Osteocyte (in vitro differentiated cells): ENCODE measurements around the gene TLDC2. TPM values are rescaled to one million over a fixed set of nuclear protein-coding genes. Genes with fewer than 3 reads are reported as not detected.
A peak's percentile ranks its signal among the peaks of the same experiment; 100 is the strongest.

Experiments
- DNase-seq: peaks from one replicate; pipeline ENCODE4 v3.0.0; 2021; ENCODE audit warnings: mixed read lengths; ENCODE audit not compliant: unreplicated experiment; ENCODE audit errors: extremely low spot score
- H3K27ac Mint-ChIP-seq: one replicate; pipeline ENCODE4 v1.8.0; 2021; ENCODE audit warnings: mild to moderate bottlenecking, mixed read lengths; ENCODE audit not compliant: unreplicated experiment
- H3K27me3 Mint-ChIP-seq: one replicate; pipeline ENCODE4 v1.8.0; 2021; ENCODE audit warnings: mixed read lengths; ENCODE audit not compliant: unreplicated experiment
- H3K36me3 Mint-ChIP-seq: one replicate; pipeline ENCODE4 v1.8.0; 2021; ENCODE audit warnings: mixed read lengths; ENCODE audit not compliant: unreplicated experiment
- H3K4me1 Mint-ChIP-seq: one replicate; pipeline ENCODE4 v1.8.0; 2021; ENCODE audit warnings: mixed read lengths; ENCODE audit not compliant: unreplicated experiment
- H3K4me3 Mint-ChIP-seq: one replicate; pipeline ENCODE4 v1.8.0; 2021; ENCODE audit warnings: mild to moderate bottlenecking, moderate library complexity, mixed read lengths; ENCODE audit not compliant: unreplicated experiment
- H3K9me3 Mint-ChIP-seq: one replicate; pipeline ENCODE4 v1.8.0; 2021; ENCODE audit warnings: mixed read lengths; ENCODE audit not compliant: unreplicated experiment
- long read RNA-seq: library from polyadenylated mRNA; unstranded; transcript quantifications from one replicate; pipeline ENCODE4 v2.0.0, GENCODE V29; 2021
- total RNA-seq: library from RNA; stranded (reverse); gene quantifications from 2 replicates; pipeline ENCODE4 v1.2.1, GENCODE V29; 2021
- TF ChIP-seq, protein P1 (sequence below): fragments of 200-600 bp; sonication (generic); IDR thresholded peaks from 2 replicates; pipeline ENCODE4 v1.5.0; 2021; ENCODE audit warnings: antibody characterized with exemption, mild to moderate bottlenecking, moderate library complexity

Gene TLDC2
- 0.26 TPM in 1 of 2 replicates, not detected in the other for total RNA-seq
- long read RNA-seq = 0 reads

- Mint-ChIP-seq H3K27me3 (peaks cover 8% of the 10 kb centered on the region), H3K9me3 (no peaks in the 10 kb centered on the region), H3K36me3 (no peaks in the 10 kb centered on the region), H3K4me1 (peaks cover 3% of the 10 kb centered on the region), H3K27ac (no peak within 1 kb of the TSS), H3K4me3 (no peak within 1 kb of the TSS)
- no peak for DNase-seq
- TF ChIP-seq, protein P1, sequence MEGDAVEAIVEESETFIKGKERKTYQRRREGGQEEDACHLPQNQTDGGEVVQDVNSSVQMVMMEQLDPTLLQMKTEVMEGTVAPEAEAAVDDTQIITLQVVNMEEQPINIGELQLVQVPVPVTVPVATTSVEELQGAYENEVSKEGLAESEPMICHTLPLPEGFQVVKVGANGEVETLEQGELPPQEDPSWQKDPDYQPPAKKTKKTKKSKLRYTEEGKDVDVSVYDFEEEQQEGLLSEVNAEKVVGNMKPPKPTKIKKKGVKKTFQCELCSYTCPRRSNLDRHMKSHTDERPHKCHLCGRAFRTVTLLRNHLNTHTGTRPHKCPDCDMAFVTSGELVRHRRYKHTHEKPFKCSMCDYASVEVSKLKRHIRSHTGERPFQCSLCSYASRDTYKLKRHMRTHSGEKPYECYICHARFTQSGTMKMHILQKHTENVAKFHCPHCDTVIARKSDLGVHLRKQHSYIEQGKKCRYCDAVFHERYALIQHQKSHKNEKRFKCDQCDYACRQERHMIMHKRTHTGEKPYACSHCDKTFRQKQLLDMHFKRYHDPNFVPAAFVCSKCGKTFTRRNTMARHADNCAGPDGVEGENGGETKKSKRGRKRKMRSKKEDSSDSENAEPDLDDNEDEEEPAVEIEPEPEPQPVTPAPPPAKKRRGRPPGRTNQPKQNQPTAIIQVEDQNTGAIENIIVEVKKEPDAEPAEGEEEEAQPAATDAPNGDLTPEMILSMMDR = no peak
Measured at GRCh38 chr20:36875702-36876472, at the start of gene TLDC2. TSS of gene TLDC2 (plus strand) at chr20:36876138. CDS start at chr20:36876175, 37 bp downstream.

GRCh38 chr20:36826554-36827244, 49.2 kb upstream of the TLDC2 start:
- peak overlapping the region; percentile 58 for H3K27ac Mint-ChIP-seq
- TF ChIP-seq, protein P1 = no peak
- H3K4me1 Mint-ChIP-seq = peaks cover 23% of the 10 kb centered on the region
- no peak overlapping the region for H3K4me3 Mint-ChIP-seq
- DNase-seq = no peak
- H3K36me3 Mint-ChIP-seq = peaks cover 20% of the 10 kb centered on the region
- no peaks in the 10 kb centered on the region for H3K27me3 Mint-ChIP-seq
- no peaks in the 10 kb centered on the region for H3K9me3 Mint-ChIP-seq

- Mint-ChIP-seq H3K9me3 (no peaks in the 10 kb centered on the region), H3K27ac (no peak overlapping the region), H3K4me3 (no peak overlapping the region), H3K27me3 (no peaks in the 10 kb centered on the region), H3K4me1 (peaks cover 19% of the 10 kb centered on the region), H3K36me3 (peaks cover 19% of the 10 kb centered on the region)
- no peak for DNase-seq
- TF ChIP-seq, protein P1 = no peak
Measured at GRCh38 chr20:36827541-36828279, 48.2 kb upstream of the TLDC2 start.

DNA sequence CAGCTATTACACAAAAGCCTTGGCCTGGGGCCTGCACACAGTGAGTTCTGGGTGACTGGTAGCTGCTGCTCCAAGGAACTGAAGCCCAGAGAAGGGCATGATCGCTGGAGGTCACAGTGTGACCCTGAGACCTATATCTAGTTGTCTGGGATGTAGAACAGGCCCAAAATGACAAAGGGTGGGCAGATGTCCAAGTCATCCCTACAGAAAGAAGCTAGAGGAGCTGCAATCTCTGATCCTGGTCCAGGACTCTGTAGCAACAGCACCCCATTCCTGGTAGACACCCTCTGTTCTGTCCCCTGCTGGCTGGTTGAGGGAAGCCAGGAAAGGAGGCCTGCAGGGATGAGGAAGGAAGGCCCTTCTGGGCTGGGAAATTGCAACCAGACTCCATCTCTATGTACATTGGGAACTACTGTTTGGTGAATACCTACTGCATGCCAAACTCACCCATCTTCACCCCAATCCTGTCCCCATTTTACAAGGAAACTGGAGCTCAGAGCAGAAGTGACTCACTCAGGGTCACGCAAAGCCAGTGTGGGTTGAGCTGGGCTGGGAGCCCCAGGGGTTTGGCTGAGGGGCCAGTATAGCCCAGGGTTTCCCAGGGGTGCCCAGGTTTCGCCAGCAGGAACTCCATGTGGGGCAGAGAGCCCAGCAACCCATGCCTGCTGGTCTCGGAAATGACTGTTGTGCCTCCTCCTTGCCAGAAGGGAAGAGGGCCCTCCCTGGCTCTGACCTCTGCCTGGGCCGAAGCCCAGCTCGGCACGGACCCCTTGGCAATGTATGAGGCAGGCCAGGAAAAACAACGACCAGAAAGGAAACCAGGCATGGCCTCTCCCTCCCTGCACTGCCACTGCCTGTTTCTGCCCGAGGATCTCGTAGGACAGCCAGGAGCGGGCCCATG, 44.9 kb upstream of the TLDC2 start:
- Mint-ChIP-seq H3K4me3 (no peak overlapping the region), H3K4me1 (peaks cover 24% of the 10 kb centered on the region), H3K27ac (peak overlapping the region; percentile 3), H3K9me3 (no peaks in the 10 kb centered on the region), H3K36me3 (peaks cover 7% of the 10 kb centered on the region), H3K27me3 (no peaks in the 10 kb centered on the region)
- DNase-seq = no peak
- TF ChIP-seq, protein P1 = no peak
